OCI-LY1 (cell line): ENCODE measurements around the gene MAP3K7CL.

Experiments
- H2AFZ ChIP-seq: fragments of 200-600 bp; sonication (generic), shearing (Covaris generic); 2 replicates; pipeline ENCODE4 v1.6.0; 2014; ENCODE audit warnings: antibody characterized with exemption, mild to moderate bottlenecking, low read length
- H3F3A ChIP-seq: fragments of 200-600 bp; sonication (generic), shearing (Covaris generic); 2 replicates; pipeline ENCODE4 v1.6.0; 2014; ENCODE audit warnings: mild to moderate bottlenecking, antibody characterized with exemption, low read length, moderate library complexity; ENCODE audit not compliant: insufficient read depth
- H3K27ac ChIP-seq: fragments of 200-600 bp; sonication (generic); 2 replicates; pipeline ENCODE4 v1.5.1; 2014; ENCODE audit warnings: low read length, mixed run types, mild to moderate bottlenecking, low read depth; ENCODE audit not compliant: poor library complexity, severe bottlenecking
- H3K27me3 ChIP-seq: fragments of 200-600 bp; sonication (generic); 2 replicates; pipeline ENCODE4 v1.6.0; 2014; ENCODE audit warnings: antibody characterized with exemption, mild to moderate bottlenecking, low read length, moderate library complexity; ENCODE audit not compliant: insufficient read depth
- H3K36me3 ChIP-seq: fragments of 200-600 bp; sonication (generic); 2 replicates; pipeline ENCODE4 v1.6.1; 2014; ENCODE audit warnings: mild to moderate bottlenecking, antibody characterized with exemption, low read length, moderate library complexity, mixed read lengths; ENCODE audit not compliant: insufficient read depth
- H3K4me1 ChIP-seq: fragments of 200-600 bp; sonication (generic); 2 replicates; pipeline ENCODE4 v1.5.1; 2014; ENCODE audit warnings: mild to moderate bottlenecking, low read length, moderate library complexity; ENCODE audit not compliant: insufficient read depth, severe bottlenecking
- H3K4me2 ChIP-seq: fragments of 200-600 bp; sonication (generic), shearing (Covaris generic); 2 replicates; pipeline ENCODE4 v1.6.1; 2014; ENCODE audit warnings: low read length
- H3K4me3 ChIP-seq: fragments of 200-600 bp; sonication (generic); 2 replicates; pipeline ENCODE4 v1.5.1; 2014; ENCODE audit warnings: low read length, low read depth, mild to moderate bottlenecking, mixed read lengths; ENCODE audit not compliant: poor library complexity, severe bottlenecking
- H3K79me2 ChIP-seq: fragments of 200-600 bp; shearing (Covaris generic); 2 replicates; pipeline ENCODE4 v1.6.1; 2016; ENCODE audit warnings: mixed run types, low read length, mixed read lengths; ENCODE audit not compliant: insufficient read depth
- H3K9ac ChIP-seq: fragments of 200-600 bp; sonication (generic), shearing (Covaris generic); 2 replicates; pipeline ENCODE4 v1.6.1; 2014; ENCODE audit warnings: mild to moderate bottlenecking, low read length, mixed read lengths
- H3K9me2 ChIP-seq: fragments of 200-600 bp; sonication (generic), shearing (Covaris generic); 2 replicates; pipeline ENCODE4 v1.6.1; 2014; ENCODE audit warnings: low read depth, mild to moderate bottlenecking, low read length, mixed read lengths
- H3K9me3 ChIP-seq: fragments of 200-600 bp; shearing (Covaris generic); 2 replicates; pipeline ENCODE4 v1.6.1; 2014; ENCODE audit warnings: low read length, mixed read lengths
- H4K20me1 ChIP-seq: fragments of 200-600 bp; sonication (generic), shearing (Covaris generic); 2 replicates; pipeline ENCODE4 v1.6.0; 2016; ENCODE audit warnings: mild to moderate bottlenecking, low read length; ENCODE audit not compliant: insufficient read depth
- EZH2 ChIP-seq: fragments of 200-600 bp; sonication (generic), shearing (Covaris generic); IDR thresholded peaks from 2 replicates; pipeline ENCODE4 v1.8.0; 2017; ENCODE audit warnings: borderline replicate concordance, mixed run types, mild to moderate bottlenecking, antibody characterized with exemption, low read length, moderate library complexity, mixed read lengths
- TF ChIP-seq, protein P1 (sequence below): fragments of 200-600 bp; sonication (generic), shearing (Covaris generic); IDR thresholded peaks from 2 replicates; pipeline ENCODE4 v1.5.1; 2017; ENCODE audit warnings: mild to moderate bottlenecking, antibody characterized with exemption, low read length, moderate library complexity, mixed read lengths

The MAP3K7CL gene

DNA sequence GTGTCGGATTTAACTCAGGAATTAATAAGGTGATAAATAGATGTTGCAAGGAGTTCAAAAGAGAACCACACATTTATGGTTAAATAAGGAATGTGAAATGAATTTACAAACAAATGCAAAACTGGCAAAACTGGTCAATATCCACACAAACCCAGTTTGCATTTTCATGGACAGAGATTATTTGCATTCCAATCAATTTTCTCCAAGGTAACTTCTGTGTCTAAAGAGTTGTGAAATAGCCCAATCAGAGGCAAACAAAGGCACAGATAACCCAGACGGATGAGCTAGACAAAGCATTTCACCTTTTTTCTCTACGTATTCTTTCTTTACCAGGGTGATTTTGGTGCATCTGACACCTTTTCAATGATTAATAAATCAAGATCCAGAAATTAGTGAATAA lies 63.9 kb downstream of the MAP3K7CL start:
- Histone ChIP-seq H3K36me3 (no peaks in the 10 kb centered on the region), H3K9me2 (no peaks in the 10 kb centered on the region), H3K27me3 (no peaks in the 10 kb centered on the region), H4K20me1 (no peaks in the 10 kb centered on the region), H3K9ac (no peak overlapping the region), H3K4me2 (peak overlapping the region; percentile 0; the same call in 1 of the 2 replicates), H3F3A (no peaks in the 10 kb centered on the region), H3K9me3 (no peaks in the 10 kb centered on the region), H3K4me3 (no peak overlapping the region), H2AFZ (no peak overlapping the region), H3K27ac (no peak overlapping the region), H3K4me1 (peaks cover 23% of the 10 kb centered on the region), H3K79me2 (no peaks in the 10 kb centered on the region)
- TF ChIP-seq, protein P1, sequence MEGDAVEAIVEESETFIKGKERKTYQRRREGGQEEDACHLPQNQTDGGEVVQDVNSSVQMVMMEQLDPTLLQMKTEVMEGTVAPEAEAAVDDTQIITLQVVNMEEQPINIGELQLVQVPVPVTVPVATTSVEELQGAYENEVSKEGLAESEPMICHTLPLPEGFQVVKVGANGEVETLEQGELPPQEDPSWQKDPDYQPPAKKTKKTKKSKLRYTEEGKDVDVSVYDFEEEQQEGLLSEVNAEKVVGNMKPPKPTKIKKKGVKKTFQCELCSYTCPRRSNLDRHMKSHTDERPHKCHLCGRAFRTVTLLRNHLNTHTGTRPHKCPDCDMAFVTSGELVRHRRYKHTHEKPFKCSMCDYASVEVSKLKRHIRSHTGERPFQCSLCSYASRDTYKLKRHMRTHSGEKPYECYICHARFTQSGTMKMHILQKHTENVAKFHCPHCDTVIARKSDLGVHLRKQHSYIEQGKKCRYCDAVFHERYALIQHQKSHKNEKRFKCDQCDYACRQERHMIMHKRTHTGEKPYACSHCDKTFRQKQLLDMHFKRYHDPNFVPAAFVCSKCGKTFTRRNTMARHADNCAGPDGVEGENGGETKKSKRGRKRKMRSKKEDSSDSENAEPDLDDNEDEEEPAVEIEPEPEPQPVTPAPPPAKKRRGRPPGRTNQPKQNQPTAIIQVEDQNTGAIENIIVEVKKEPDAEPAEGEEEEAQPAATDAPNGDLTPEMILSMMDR, result no peak

DNA sequence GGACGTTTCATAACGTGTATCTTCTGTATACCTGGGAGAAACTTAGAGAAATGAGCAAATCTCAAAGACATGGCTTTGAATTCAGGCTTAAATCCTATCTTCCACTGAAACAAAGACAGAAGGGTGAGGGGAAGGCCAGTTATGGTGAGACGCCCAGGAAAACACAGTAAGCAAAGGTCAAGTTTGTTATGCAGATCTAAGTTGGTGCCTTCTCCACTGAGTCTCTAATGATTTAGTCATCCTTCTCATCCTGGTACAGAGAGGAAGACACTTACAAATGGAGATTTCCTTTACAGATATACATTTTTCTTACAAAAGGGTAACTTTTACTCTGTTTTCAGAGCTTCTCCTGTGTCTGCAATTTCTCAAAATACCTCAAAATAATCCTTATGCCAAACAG lies 64.4 kb downstream of the MAP3K7CL start:
- Histone ChIP-seq H3K9me3 (no peaks in the 10 kb centered on the region), H3K79me2 (no peaks in the 10 kb centered on the region), H3K36me3 (no peaks in the 10 kb centered on the region), H3K27ac (no peak overlapping the region), H3K4me3 (no peak overlapping the region), H3F3A (no peaks in the 10 kb centered on the region), H3K9me2 (no peaks in the 10 kb centered on the region), H3K4me2 (peak overlapping the region; percentile 0; the same call in 1 of the 2 replicates), H3K4me1 (peaks cover 23% of the 10 kb centered on the region), H2AFZ (no peak overlapping the region), H3K27me3 (no peaks in the 10 kb centered on the region), H4K20me1 (no peaks in the 10 kb centered on the region), H3K9ac (no peak overlapping the region)
- TF ChIP-seq, protein P1, result no peak
- TF ChIP-seq EZH2, result no peak

DNA sequence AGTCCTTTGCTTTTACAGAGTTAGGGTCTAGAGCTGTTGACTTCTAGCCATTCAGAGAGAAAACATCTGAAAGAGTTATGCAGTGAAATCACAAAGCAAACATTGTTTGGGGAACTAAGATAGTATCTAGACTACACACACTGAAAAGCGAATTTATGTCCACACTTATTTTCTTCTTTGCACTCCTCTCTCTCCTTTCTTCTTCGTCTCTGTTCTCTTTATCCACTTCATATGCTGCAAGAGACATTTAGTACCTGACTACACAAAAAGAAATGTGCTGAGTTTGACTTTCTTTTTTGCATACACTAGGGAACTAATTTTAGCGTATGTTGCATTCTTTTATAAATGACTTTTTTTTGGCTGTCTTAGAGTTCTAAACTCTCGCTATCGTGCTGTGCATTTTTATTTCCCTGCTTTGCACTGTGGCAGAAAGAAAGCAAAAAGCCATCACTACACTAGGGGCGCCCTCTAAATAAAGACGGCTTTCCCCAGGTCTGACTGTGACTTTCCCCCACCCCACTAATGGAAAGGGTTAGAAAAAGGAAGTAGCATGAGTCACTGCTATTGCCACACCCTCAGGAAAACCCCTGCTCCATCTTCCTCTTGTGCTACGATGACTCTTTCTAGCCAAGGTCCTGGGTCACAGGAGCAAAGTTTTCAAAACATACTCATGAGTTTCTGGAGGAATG lies 65.7 kb downstream of the MAP3K7CL start:
- Histone ChIP-seq H4K20me1 (no peaks in the 10 kb centered on the region), H3K9ac (no peak overlapping the region), H3K4me2 (peak overlapping the region; percentile 45), H3K4me1 (peaks cover 23% of the 10 kb centered on the region), H3K79me2 (no peaks in the 10 kb centered on the region), H3K4me3 (peak overlapping the region; percentile 13), H3K9me3 (peaks cover 4% of the 10 kb centered on the region), H3K27me3 (no peaks in the 10 kb centered on the region), H3K36me3 (no peaks in the 10 kb centered on the region; the same call in 1 of the 2 replicates), H3F3A (no peaks in the 10 kb centered on the region), H3K9me2 (no peaks in the 10 kb centered on the region; the same call in 1 of the 2 replicates), H2AFZ (no peak overlapping the region), H3K27ac (no peak overlapping the region)
- no peak for TF ChIP-seq EZH2
- TF ChIP-seq, protein P1, result peak; percentile 57
